Endothelial cell of umbilical vein (primary cell): ENCODE data around the gene YTHDC2. TPM values are rescaled to one million over a fixed set of nuclear protein-coding genes. Genes with fewer than 3 reads are reported as not detected.

Experiments
- BruUV-seq: library from RNA; stranded (reverse); fragments of 400-500 nt; replicated peaks from 2 replicates; lab custom pipeline; 2021; lab: Mats Ljungman, UMichigan
- CTCF ChIA-PET: fragments of 300-600, 350-600 bp; sonication (Branson Sonifier 250); formaldehyde crosslinking; loops from one replicate; lab custom pipeline; 2021; ENCODE audit warnings: antibody characterized with exemption, inconsistent platforms; lab: Charles Lee
- POLR2A ChIA-PET: fragments of 300-600, 350-600 bp; sonication (Branson Sonifier 250); formaldehyde crosslinking; loops from one replicate; lab custom pipeline; 2021; ENCODE audit warnings: antibody characterized with exemption, inconsistent platforms; lab: Charles Lee
- DNase-seq: peaks from one replicate; pipeline ENCODE4 v3.0.0-alpha.2; 2011; ENCODE audit warnings: low read depth, low spot score
- FAIRE-seq: peaks from 2 replicates; lab custom pipeline; 2011; peaks lifted over from hg19 to GRCh38; lab: Jason Lieb, UNC
- H2AFZ ChIP-seq: 2 replicates; pipeline ENCODE4 v1.6.0; 2012; ENCODE audit warnings: low read depth, low read length, control low read depth, inconsistent platforms
- H3K27ac ChIP-seq: 2 replicates; pipeline ENCODE4 v1.5.1; 2011; ENCODE audit warnings: low read depth, mild to moderate bottlenecking, control low read depth, low read length, moderate library complexity; ENCODE audit not compliant: insufficient read depth
- H3K27me3 ChIP-seq, 2 experiments: 2 replicates each; pipeline versions ENCODE4 v1.6.0 to v1.6.1; 2011; ENCODE audit warnings: low read length in 2 of 2, mixed read lengths in 1 of 2; ENCODE audit not compliant: control insufficient read depth in 2 of 2, insufficient read depth in 2 of 2
- H3K36me3 ChIP-seq, 2 experiments: 2 replicates in 1 of 2; 3 replicates in 1 of 2; pipeline ENCODE4 v1.5.1; 2011; ENCODE audit warnings: low read length in 2 of 2, mild to moderate bottlenecking in 1 of 2, moderate library complexity in 1 of 2; ENCODE audit not compliant: control insufficient read depth in 2 of 2, insufficient read depth in 2 of 2; ENCODE audit errors: extremely low read depth in 1 of 2
- H3K4me1 ChIP-seq: 3 replicates; pipeline ENCODE4 v1.5.1; 2011; ENCODE audit warnings: mild to moderate bottlenecking, low read length; ENCODE audit not compliant: control insufficient read depth, insufficient read depth; ENCODE audit errors: extremely low read depth
- H3K4me2 ChIP-seq: 2 replicates; pipeline ENCODE4 v1.6.1; 2011; ENCODE audit warnings: low read length, control low read depth, mixed read lengths; ENCODE audit not compliant: insufficient read depth
- H3K4me3 ChIP-seq, 3 experiments: fragments of 200-600 bp in 1 of 3; sonication (generic), shearing (Covaris generic) in 1 of 3; replicated peaks in 1 of 3; 2 replicates each; pipeline ENCODE4 v1.5.1; 2011 to 2016; ENCODE audit warnings: control low read depth in 3 of 3, low read length in 3 of 3, mild to moderate bottlenecking in 2 of 3, inconsistent platforms in 1 of 3, low read depth in 1 of 3, moderate library complexity in 1 of 3; ENCODE audit not compliant: insufficient read depth in 1 of 3
- H3K79me2 ChIP-seq: 2 replicates; pipeline ENCODE4 v1.6.0; 2012; ENCODE audit warnings: low read length, inconsistent platforms; ENCODE audit not compliant: control insufficient read depth, insufficient read depth
- H3K9ac ChIP-seq: replicated peaks from 2 replicates; pipeline ENCODE3; 2011; ENCODE audit warnings: low read length, control low read depth; ENCODE audit not compliant: insufficient read depth; ENCODE audit errors: extremely low read depth
- H3K9me1 ChIP-seq: replicated peaks from 3 replicates; pipeline ENCODE4 v1.6.0; 2011; ENCODE audit warnings: mild to moderate bottlenecking, low read length; ENCODE audit not compliant: control insufficient read depth, insufficient read depth; ENCODE audit errors: extremely low read depth
- H3K9me3 ChIP-seq: replicated peaks from 2 replicates; pipeline ENCODE4 v1.5.1; 2012; ENCODE audit warnings: low read length, inconsistent platforms; ENCODE audit not compliant: control insufficient read depth, insufficient read depth
- H4K20me1 ChIP-seq: replicated peaks from 2 replicates; pipeline ENCODE3; 2011; ENCODE audit warnings: mild to moderate bottlenecking, low read length; ENCODE audit not compliant: control insufficient read depth, insufficient read depth; ENCODE audit errors: extremely low read depth
- EZH2 ChIP-seq: IDR thresholded peaks from 2 replicates; pipeline ENCODE4 v1.6.1; 2012; ENCODE audit warnings: borderline replicate concordance, low read depth, mild to moderate bottlenecking, moderate library complexity, low read length, inconsistent platforms; ENCODE audit not compliant: severe bottlenecking
- FOS ChIP-seq: IDR thresholded peaks from 2 replicates; pipeline ENCODE4 v1.6.1; 2011; ENCODE audit warnings: mild to moderate bottlenecking, low read length, moderate library complexity, borderline replicate concordance; ENCODE audit not compliant: insufficient read depth
- GATA2 ChIP-seq: IDR thresholded peaks from 2 replicates; pipeline ENCODE4 v1.7.0; 2011; ENCODE audit warnings: low read depth, mild to moderate bottlenecking, moderate library complexity, mixed read lengths, low read length; ENCODE audit not compliant: insufficient read length, insufficient read depth
- JUN ChIP-seq: IDR thresholded peaks from 2 replicates; pipeline ENCODE4 v1.6.1; 2011; ENCODE audit warnings: borderline replicate concordance, low read depth; ENCODE audit not compliant: insufficient read length, insufficient read depth
- MYC ChIP-seq: IDR thresholded peaks from one replicate; pipeline ENCODE4 v1.6.1; 2011; ENCODE audit warnings: mild to moderate bottlenecking, low read depth, low read length
- POLR2A ChIP-seq: IDR thresholded peaks from 2 replicates; pipeline ENCODE4 v1.6.1; 2012; ENCODE audit warnings: low read depth, mild to moderate bottlenecking, control low read depth, low read length
- POLR2AphosphoS5 ChIP-seq: IDR thresholded peaks from 2 replicates; pipeline ENCODE4 v1.6.1; 2012; ENCODE audit warnings: low read depth, mild to moderate bottlenecking, control low read depth, low read length, moderate library complexity; ENCODE audit not compliant: insufficient read depth
- dilution Hi-C: fragments of 300-500 bp; cut with MboI; formaldehyde crosslinking; loops from one replicate; pipeline ENCODE4 v1.15.0; 2019; ENCODE audit warnings: low sequenced_read_pairs; ENCODE audit not compliant: extremely low pct_ligation_motif_present
- intact Hi-C: fragments of 100-400 bp; cut with micrococcal nuclease; formaldehyde crosslinking; loops from one replicate; pipeline ENCODE4 v1.10.0; 2022
- polyA plus RNA-seq, 4 experiments: library from polyadenylated mRNA; depleted of rRNA in 3 of 4; stranded (reverse) in 3 of 4; unstranded in 1 of 4; fragments of >200 nt; gene quantifications; 2 replicates each; pipeline versions ENCODE4 v1.2.1 to v1.2.3, GENCODE V29; 2011 to 2012; ENCODE audit warnings: missing spikeins in 1 of 4
- total RNA-seq: library from RNA; stranded (reverse); gene quantifications from 2 replicates; pipeline ENCODE4 v1.2.3, GENCODE V29; 2021
- TF ChIP-seq, protein P1 (sequence below), 2 donors: IDR thresholded peaks; 1 replicate in 1 of 2; 2 replicates in 1 of 2; pipeline ENCODE4 v1.5.1; 2011; ENCODE audit warnings: low read length in 2 of 2, mild to moderate bottlenecking in 2 of 2, moderate library complexity in 2 of 2, control low read depth in 1 of 2, inconsistent platforms in 1 of 2, low read depth in 1 of 2; ENCODE audit not compliant: insufficient read depth in 1 of 2; ENCODE audit errors: extremely low read depth in 1 of 2
- TF ChIP-seq, protein P2 (sequence below): IDR thresholded peaks from 2 replicates; pipeline ENCODE4 v1.6.1; 2011; ENCODE audit not compliant: insufficient read depth, insufficient read length

YTHDC2 gene
- total and polyA plus RNA-seq, 2 donors (not counting 3 experiments of a cell fraction or from before 2014, with no cell fraction given) = 7.6 to 40.7 TPM

DNA sequence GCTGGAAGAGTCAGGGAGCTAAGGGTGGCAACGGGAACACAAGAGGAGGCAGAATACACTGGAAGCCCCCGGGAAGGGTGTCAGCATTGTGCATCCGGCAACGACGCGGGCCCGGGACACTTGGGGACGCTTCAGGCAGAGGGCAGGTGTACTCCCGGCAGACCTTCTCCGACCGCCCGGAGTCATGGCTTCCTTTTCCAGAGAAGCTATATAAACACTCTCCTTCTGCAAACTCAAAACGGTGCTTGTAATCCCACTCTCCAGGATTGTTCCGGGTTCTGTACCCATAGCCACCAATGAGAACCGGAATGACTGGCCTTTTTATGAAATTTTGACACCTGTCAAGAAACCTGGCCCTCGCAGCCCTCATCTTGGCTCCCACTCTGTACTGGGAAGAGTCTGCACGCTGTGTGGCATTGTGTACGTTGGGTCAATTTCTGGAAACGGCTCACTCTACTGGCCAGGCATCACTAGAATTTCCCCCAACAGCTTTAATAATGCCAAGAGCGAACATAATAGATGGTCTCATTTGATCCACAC, 24.8 kb upstream of the YTHDC2 start:
- DNase-seq = no peak
- POLR2A ChIA-PET = no interaction called here

More for the DNA sequence above, 24.8 kb upstream of the YTHDC2 start:
- FAIRE-seq = peak; percentile 81
- Histone ChIP-seq H3K4me3 (peak overlapping the region; percentile 10 to 69 (median 47)), H3K9ac (no peak overlapping the region), H3K27me3 (peaks cover 22 to 32% of the 10 kb centered on the region in 2 experiments), H3K79me2 (no peaks in the 10 kb centered on the region), H2AFZ (peak overlapping the region; percentile 85), H4K20me1 (peaks cover 3% of the 10 kb centered on the region), H3K4me2 (peak overlapping the region; percentile 70), H3K4me1 (peaks cover 18% of the 10 kb centered on the region), H3K27ac (no peak overlapping the region), H3K9me1 (no peaks in the 10 kb centered on the region), H3K9me3 (peaks cover 5% of the 10 kb centered on the region), H3K36me3 (no peaks in the 10 kb centered on the region)
- CTCF ChIA-PET = interaction anchor here (1.2 to 3.1 kb wide), 7 partner anchors 15 to 492 kb away, joined by 3 to 13 read pairs (median 6); partner anchors contain the start of gene YTHDC2
- dilution Hi-C loops (no loop called here), intact Hi-C loops (loop anchor here (2.0 kb wide), 1 partner anchor 24 kb away; the partner anchor contains the start of gene YTHDC2)
- no TSS peak for BruUV-seq
- TF ChIP-seq GATA2 = no peak
- no peak for TF ChIP-seq MYC
- TF ChIP-seq POLR2AphosphoS5 = no peak
- no peak for TF ChIP-seq JUN
- no peak for TF ChIP-seq POLR2A
- no peak for TF ChIP-seq EZH2
- TF ChIP-seq, protein P1, sequence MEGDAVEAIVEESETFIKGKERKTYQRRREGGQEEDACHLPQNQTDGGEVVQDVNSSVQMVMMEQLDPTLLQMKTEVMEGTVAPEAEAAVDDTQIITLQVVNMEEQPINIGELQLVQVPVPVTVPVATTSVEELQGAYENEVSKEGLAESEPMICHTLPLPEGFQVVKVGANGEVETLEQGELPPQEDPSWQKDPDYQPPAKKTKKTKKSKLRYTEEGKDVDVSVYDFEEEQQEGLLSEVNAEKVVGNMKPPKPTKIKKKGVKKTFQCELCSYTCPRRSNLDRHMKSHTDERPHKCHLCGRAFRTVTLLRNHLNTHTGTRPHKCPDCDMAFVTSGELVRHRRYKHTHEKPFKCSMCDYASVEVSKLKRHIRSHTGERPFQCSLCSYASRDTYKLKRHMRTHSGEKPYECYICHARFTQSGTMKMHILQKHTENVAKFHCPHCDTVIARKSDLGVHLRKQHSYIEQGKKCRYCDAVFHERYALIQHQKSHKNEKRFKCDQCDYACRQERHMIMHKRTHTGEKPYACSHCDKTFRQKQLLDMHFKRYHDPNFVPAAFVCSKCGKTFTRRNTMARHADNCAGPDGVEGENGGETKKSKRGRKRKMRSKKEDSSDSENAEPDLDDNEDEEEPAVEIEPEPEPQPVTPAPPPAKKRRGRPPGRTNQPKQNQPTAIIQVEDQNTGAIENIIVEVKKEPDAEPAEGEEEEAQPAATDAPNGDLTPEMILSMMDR (IDR thresholded peaks at IDR 0.05; ENCODE audit: extremely low read depth in 1 of 2, insufficient read depth in 1 of 2, low read depth in 1 of 2, low read length in 2 of 2) = no peak
- TF ChIP-seq, protein P2, sequence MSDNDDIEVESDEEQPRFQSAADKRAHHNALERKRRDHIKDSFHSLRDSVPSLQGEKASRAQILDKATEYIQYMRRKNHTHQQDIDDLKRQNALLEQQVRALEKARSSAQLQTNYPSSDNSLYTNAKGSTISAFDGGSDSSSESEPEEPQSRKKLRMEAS = no peak
- TF ChIP-seq FOS = no peak
